Stimulated activated CD4-positive, alpha-beta T cell treated with anti-CD3 and anti-CD28 coated beads, TNF-alpha, amount 100 ng/mL, for 1 hour (primary cell): ENCODE results near the gene KRT3.

Experiments used
- DNase-seq, 3 donors: peaks; one replicate each; pipeline ENCODE4 v3.0.0-alpha.2; 2020; ENCODE audit warnings: low read depth in 3 of 3, low spot score in 1 of 3

KRT3 gene

DNA sequence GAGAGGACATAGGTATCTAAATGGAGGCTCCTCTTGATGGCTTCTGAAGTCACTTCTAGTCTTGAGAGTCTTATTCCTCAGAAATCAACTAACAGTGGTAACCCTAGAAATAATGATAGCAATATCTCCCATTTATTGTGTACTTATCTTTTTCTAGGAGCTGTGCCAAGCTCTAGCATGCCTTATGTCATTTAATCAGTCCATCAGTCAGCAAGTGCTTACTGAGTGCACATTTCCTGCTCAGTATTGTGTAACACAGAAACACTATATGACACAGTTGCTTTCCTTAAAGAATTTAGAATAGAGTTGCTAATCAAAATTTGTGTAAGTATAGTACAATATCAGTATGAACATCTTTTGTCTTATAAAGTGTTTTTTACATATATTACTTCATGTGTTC lies 55.3 kb downstream of the KRT3 start:
- DNase-seq, result no peak

DNA sequence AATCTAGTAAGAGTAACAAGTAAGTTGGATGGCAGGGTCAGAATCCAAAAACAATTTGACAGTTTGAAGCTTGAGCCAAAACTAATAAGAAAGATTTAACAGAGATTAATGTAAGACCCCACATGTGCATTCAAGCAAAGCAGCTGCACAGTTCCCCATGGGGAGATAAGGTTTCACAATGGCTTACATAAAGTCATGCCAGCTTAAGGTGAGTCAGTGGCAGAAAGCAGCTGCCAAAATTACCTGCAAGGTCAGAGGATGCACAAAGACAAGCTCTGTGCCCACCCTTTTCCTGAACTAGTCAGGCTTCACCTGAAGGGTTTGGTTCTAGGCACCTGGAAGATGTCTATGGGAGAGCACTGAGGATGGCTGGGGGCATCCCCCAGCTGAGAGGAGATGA lies 56.0 kb downstream of the KRT3 start:
- no peak for DNase-seq
